Measurements from ENCODE around the gene PLPPR3.

- TF ChIP-seq GATAD2B (IDR thresholded peaks at IDR 0.05; ENCODE audit: borderline replicate concordance) = no peak
- TF ChIP-seq ATF1 (CRISPR knock-in tag; IDR thresholded peaks at IDR 0.05) = no peak
- no peak for TF ChIP-seq ATF1 (tag; IDR thresholded peaks at IDR 0.05)
- TF ChIP-seq ZNF766 (CRISPR knock-in tag; conservative IDR thresholded peaks at IDR 0.05) = no peak
- TF ChIP-seq RAD51 (IDR thresholded peaks at IDR 0.05; ENCODE audit: borderline replicate concordance, low read depth) = no peak
- no peak for TF ChIP-seq GABPB1 (CRISPR knock-in tag; IDR thresholded peaks at IDR 0.05)
- no peak for TF ChIP-seq RAD21 (CRISPR knock-in tag; conservative IDR thresholded peaks at IDR 0.05 in 1 of 2, IDR thresholded peaks at IDR 0.05 in 1 of 2)
- TF ChIP-seq, protein P1, sequence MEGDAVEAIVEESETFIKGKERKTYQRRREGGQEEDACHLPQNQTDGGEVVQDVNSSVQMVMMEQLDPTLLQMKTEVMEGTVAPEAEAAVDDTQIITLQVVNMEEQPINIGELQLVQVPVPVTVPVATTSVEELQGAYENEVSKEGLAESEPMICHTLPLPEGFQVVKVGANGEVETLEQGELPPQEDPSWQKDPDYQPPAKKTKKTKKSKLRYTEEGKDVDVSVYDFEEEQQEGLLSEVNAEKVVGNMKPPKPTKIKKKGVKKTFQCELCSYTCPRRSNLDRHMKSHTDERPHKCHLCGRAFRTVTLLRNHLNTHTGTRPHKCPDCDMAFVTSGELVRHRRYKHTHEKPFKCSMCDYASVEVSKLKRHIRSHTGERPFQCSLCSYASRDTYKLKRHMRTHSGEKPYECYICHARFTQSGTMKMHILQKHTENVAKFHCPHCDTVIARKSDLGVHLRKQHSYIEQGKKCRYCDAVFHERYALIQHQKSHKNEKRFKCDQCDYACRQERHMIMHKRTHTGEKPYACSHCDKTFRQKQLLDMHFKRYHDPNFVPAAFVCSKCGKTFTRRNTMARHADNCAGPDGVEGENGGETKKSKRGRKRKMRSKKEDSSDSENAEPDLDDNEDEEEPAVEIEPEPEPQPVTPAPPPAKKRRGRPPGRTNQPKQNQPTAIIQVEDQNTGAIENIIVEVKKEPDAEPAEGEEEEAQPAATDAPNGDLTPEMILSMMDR (IDR thresholded peaks at IDR 0.05 in 2 of 3, conservative IDR thresholded peaks at IDR 0.05 in 1 of 3; ENCODE audit: insufficient read depth in 2 of 3, low read depth in 1 of 3, low read length in 3 of 3) = no peak
- TF ChIP-seq TCF7L2 (IDR thresholded peaks at IDR 0.05; ENCODE audit: low read depth, low read length) = no peak
- TF ChIP-seq ZBTB1 (CRISPR knock-in tag; IDR thresholded peaks at IDR 0.05; ENCODE audit: borderline replicate concordance, low read depth) = no peak
- TF ChIP-seq SRSF9 (IDR thresholded peaks at IDR 0.05; ENCODE audit: borderline replicate concordance, low read depth, low read length) = no peak
- no peak for TF ChIP-seq MXI1 (IDR thresholded peaks at IDR 0.05; ENCODE audit: low read depth, low read length)
These were observed 25.8 kb downstream of the PLPPR3 start for GRCh38 chr19:795691-796581.

Data from K562 (cell line).